Stimulated activated CD8-positive, alpha-beta memory T cell treated with anti-CD3 and anti-CD28 coated beads, Interleukin-4, amount 100 ng/mL, for 1 hour (primary cell): ENCODE results near the gene AGPAT4.
"Not testable (repeated sequence)": the region's sequence is repeated elsewhere in the genome, so short reads cannot be mapped to it uniquely, and the experiment has no call there.

ENCODE experiments used
- DNase-seq, 2 donors: peaks; one replicate each; pipeline ENCODE4 v3.0.0-alpha.2; 2020; ENCODE audit warnings: low read depth in 2 of 2, low spot score in 1 of 2

Gene AGPAT4

GRCh38 chr6:161141173-161141572, 132.7 kb downstream of the AGPAT4 start:
- DNase-seq, result no peak

GRCh38 chr6:161140554-161140875, 133.3 kb downstream of the AGPAT4 start:
- no peak for DNase-seq

DNA sequence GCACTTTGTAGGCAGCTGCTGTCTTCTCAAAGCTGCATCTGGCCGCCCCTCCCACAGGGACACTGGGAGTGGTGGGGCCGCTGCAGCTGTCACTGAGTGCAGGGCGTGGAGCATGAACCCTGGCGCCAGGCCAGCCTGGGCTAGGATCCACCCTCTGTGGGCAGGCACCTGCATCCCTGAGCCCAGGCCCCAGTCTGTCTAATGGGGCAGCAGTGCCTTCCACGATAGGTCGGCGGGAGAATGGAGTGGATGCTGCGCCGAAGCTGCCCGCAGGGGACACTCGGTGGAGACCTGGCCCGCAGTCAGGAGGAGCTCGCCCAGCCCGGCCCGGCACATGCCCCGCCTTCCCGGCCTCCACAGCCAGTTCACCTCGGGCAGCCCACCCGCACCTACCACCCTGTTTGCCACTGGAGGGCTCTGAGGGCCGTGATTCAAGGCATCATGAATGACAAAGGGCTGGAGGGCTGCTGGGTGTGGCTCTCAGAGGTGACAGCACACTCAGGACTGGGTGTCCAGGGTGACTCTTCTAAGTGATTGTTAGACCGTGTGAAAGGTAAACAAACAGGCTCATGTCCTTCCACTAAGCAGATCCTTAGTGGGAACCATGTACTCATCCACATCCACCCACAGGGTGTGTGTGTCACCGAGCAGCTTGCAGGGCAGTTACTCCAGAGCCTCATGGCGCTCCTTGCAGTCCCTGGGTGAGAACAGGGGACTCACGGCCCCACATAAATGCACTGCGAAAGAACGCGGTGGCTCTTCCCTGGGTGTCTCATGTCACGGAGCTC, 133.9 kb downstream of the AGPAT4 start:
- DNase-seq, result no peak

DNA sequence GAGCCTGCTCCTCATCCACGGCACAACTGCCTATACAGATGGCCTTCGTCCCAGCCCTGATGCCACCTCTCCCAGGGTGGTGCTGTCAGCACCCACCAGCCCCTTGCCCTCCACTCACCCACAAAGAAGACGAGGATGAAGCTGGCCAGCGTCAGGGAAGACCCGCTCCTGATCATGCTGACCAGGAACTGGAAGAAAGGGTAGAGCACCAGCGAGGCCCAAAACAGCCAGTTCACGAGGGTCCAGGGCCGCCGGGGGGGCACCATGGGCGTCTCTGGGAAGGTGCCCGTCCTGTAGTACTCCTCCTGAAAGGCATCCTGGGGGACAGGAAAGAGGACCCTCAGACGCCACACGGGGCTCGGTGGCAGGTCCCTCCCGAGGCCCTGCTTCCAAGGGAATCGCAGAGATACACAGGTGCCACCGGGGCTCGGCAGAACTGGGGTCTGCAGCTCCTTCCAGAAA, 134.5 kb downstream of the AGPAT4 start:
- no peak for DNase-seq

GRCh38 chr6:161138543-161139303, 135.1 kb downstream of the AGPAT4 start:
- no peak for DNase-seq

DNA sequence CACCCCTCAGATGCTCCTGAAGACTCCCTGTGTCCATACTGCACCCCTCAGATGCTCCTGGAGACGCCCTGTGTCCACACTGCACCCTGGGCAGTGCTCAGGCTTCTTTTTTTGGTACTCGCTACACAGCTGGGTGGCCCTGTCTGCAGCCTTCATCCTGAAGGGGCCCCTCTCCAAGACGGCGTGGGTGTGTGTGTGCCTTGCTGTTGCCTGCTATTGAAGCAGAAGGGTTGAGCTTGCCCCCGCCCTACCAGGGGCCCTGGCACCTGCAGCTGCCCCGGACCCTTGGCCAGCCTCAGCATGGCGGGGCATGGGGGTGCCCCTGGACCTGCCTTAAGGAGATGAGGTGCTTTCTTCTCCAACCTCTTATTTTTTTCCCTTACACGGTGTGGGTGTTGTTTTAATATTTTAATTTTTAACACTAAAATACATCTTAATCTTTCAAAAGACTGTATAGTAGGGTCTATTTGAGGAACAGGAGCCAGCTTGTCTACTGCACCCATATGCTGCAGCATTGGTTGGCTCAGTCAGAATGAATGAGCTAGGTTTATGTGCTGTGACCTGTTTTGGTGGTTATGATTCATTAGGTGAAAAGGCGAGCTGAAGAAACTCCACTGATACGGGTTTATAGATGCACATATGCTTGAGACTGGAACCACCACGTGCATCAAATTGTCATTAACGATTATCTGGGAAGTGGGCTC, 135.9 kb downstream of the AGPAT4 start:
- DNase-seq, result no peak

GRCh38 chr6:161137320-161137719, 136.5 kb downstream of the AGPAT4 start:
- no peak for DNase-seq

DNA sequence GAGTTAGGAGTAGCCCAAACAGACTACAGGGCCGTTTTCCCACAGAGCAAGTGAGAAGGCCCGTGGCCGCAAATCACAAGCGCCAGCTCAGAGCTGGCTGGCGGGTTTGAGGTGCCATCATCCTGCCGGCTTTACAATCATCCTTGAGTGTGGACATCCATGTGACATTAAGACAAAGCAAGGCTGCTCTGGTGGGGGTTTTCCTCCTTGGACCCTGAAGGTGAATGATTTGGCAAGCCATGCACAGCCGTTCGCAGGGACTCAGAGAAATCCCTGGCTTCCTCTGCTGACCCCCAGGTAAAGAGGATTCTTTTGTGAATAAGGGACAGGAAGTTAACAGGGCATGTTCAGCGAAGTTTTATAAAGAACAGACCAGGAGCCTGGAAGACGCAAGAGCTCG, 137.2 kb downstream of the AGPAT4 start:
- no peak for DNase-seq

DNA sequence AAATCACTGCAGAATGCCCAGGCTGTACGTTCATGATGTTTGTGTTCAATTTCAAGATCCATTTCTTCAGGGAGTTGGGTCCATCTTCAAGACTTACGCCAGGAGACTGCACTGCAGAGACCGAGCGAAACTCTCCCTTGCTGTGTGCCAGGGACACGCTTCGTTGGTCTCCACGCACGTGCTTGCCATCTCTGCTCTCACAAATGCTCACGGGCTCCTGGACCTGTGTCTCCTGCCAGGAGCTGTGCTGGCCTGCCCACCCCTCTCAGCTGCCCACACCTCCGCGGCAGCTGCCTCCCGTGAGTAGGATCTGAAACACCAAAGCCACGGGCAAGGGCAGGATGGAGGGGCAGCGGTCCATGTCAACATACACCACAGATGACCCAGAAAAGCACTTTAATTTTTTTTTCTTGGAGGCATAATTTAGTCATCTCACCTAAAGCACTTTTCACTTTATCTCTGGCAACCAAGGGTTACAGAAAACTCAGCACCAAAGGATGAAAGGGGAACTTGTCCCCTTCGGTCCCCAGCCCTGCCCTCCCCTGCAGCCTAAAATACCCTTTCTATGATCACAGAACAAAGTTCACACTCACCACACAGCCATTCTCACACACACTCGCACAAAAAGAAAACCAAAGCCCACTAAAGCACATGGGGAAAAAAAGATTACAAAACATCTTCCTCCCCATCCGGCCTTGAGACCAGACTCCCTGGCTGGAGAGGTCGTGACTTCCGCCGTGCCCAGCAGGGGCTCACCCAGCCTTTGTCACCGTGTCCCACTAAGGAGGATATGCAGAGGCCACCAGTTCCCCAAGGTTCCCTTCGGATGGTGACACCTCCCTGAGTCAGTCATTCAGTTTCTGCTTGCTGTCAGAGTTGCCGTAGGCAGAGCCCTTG, 137.9 kb downstream of the AGPAT4 start:
- no peak for DNase-seq

- no peak for DNase-seq
These were observed 139.1 kb downstream of the AGPAT4 start for GRCh38 chr6:161134550-161135298.

DNA sequence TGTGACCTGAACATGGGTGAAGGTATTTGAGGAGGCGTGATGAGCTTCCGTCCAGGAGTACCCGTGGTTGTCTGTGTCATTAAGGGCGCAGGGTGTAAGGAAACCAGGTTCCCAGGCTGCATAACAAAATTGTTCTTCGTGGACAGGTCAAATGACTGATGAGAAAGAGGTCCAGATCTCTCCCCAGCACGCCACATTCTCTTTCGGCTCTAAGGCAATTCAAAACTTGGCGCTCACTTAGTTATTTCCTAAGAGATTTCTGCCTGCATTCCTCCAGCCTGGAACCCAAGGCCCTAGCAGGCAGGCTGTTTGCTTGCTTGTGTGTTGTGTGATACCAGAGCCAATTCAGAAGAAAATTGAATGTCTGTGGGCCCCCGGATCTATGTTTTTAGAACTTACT, 139.9 kb downstream of the AGPAT4 start:
- DNase-seq, result no peak

DNA sequence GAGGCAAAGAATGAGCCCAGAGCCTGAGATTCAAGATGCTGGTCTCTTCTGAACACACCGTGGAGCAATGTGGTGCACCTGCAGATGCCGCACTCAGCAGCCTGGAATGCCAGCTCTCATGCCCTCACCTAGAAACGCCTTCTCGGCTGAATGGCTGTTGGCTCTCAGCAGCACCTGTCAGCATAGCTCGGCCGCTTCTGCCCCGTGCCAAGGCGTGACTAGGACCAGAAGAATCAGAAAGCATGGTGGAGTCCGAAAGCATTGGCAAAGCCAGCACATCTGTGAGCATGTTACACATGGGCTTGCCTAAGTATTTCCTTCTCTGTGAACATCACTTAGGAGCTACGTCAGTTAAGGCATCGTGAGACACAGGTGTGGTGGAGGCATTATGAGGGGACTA, 141.5 kb downstream of the AGPAT4 start:
- DNase-seq, result no peak

GRCh38 chr6:161130967-161131766, 142.7 kb downstream of the AGPAT4 start:
- no peak for DNase-seq

DNA sequence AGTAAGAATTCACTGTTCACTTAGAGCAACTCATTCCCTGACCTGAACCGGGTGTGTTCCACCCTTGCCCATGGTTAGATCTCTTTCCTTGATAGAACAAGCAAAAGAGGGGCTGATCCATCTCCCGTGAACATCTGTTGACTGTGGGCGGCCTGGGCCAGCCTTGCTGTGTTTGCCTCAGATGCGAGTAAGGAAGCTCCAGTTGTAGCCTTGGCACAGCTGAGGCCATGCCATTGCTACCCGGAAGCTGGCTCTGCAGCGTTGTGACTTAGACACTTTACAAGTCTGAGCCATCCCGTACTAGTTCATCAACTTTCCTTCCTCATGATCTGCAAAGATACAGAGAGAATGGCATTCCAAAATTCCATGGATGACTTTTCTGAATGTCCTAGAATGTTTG, 143.3 kb downstream of the AGPAT4 start:
- no peak for DNase-seq

GRCh38 chr6:161128680-161129196, 145.1 kb downstream of the AGPAT4 start:
- no peak for DNase-seq

DNA sequence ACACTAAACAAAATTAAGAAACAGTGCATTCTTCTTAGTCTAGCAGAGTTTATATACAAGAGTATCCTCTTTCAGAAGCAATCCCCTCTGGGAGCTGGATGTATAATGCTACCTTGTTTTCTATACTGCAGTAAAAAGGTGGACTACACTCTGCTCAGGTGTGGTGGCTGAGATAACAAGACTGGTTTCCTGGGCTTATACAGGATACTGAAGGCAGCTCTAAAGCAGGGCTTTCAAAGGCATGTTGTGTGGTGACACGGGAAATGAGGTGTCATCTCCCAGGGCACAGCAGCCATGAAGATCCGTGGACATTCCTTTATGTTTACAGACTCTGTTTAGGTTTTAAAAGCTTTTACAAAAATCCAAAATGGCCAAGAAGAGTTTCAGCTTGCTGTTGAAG, 145.6 kb downstream of the AGPAT4 start:
- DNase-seq, result no peak

- no peak for DNase-seq
These were observed 146.7 kb downstream of the AGPAT4 start for GRCh38 chr6:161127071-161127740.

DNA sequence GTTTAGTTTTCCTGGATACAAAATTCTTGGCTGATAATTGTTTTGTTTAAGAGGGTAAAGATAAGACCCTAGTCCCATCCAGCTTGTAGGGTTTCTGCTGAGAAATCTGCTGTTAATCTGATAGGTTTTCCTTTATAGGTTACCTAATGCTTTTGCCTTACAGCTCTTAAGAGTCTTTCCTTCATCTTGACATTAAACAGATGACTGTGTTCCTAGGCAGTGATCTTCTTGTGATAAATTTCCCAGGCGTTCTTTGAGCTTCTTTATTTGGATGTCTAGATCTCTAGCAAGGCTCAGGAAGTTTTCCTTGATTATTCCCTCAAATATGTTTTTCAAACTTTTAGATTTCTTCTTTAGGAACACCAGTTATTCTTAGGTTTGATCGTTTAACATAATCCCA, 148.3 kb downstream of the AGPAT4 start:
- DNase-seq, result no peak

- DNase-seq, result not testable (repeated sequence)
These were observed 150.5 kb downstream of the AGPAT4 start for GRCh38 chr6:161123319-161123718.
